Small intestine (tissue), 7 donors: ENCODE measurements around the gene ABTB2. TPM values are rescaled to one million over a fixed set of nuclear protein-coding genes. Genes with fewer than 3 reads are reported as not detected.

Experiments
- DNase-seq, 2 donors: peaks; one replicate each; pipeline versions ENCODE4 v3.0.0 to v3.0.0-alpha.2; 2013
- FAIRE-seq: peaks from 2 replicates; lab custom pipeline; 2012; peaks lifted over from hg19 to GRCh38; lab: Jason Lieb, UNC
- H3K27ac ChIP-seq, 3 donors: one replicate each; pipeline ENCODE4 v1.5.1; 2013; ENCODE audit warnings: low read length in 2 of 3, mild to moderate bottlenecking in 2 of 3, control low read depth in 1 of 3, inconsistent platforms in 1 of 3, low read depth in 1 of 3, moderate library complexity in 1 of 3
- H3K27me3 ChIP-seq, 3 donors: one replicate each; pipeline ENCODE4 v1.6.1; 2013; ENCODE audit warnings: low read length in 3 of 3, inconsistent platforms in 1 of 3; ENCODE audit not compliant: control insufficient read depth in 3 of 3, insufficient read depth in 3 of 3
- H3K36me3 ChIP-seq, 3 donors: one replicate each; pipeline ENCODE4 v1.6.1; 2013; ENCODE audit warnings: low read length in 3 of 3, inconsistent platforms in 1 of 3, low read depth in 1 of 3, mild to moderate bottlenecking in 1 of 3, moderate library complexity in 1 of 3; ENCODE audit not compliant: control insufficient read depth in 3 of 3, insufficient read depth in 2 of 3
- H3K4me1 ChIP-seq, 3 donors: one replicate each; pipeline ENCODE4 v1.6.1; 2013; ENCODE audit warnings: low read length in 2 of 3, inconsistent platforms in 1 of 3, low read depth in 1 of 3, mild to moderate bottlenecking in 1 of 3, moderate library complexity in 1 of 3; ENCODE audit not compliant: control insufficient read depth in 3 of 3, insufficient read depth in 2 of 3
- H3K4me3 ChIP-seq, 3 donors: one replicate each; pipeline ENCODE4 v1.5.1; 2013; ENCODE audit warnings: low read length in 3 of 3, control low read depth in 1 of 3, inconsistent platforms in 1 of 3, low read depth in 1 of 3, mild to moderate bottlenecking in 1 of 3, moderate library complexity in 1 of 3
- H3K9me3 ChIP-seq, 2 donors: one replicate each; pipeline ENCODE4 v1.6.1; 2013; ENCODE audit warnings: low read depth in 1 of 2, low read length in 1 of 2; ENCODE audit not compliant: control insufficient read depth in 2 of 2, insufficient read depth in 1 of 2
- WGBS, 3 donors: extraction: QIAGEN DNeasy Blood & Tissue Kit; methylation state at CpG; one replicate each; pipeline ENCODE4 v1.1.7; 2013; 5-methylcytosine and 5-hydroxymethylcytosine counted together
- polyA plus RNA-seq, 4 donors: library from polyadenylated mRNA; stranded (reverse) in 3 of 4; unstranded in 1 of 4; fragments of 200-250 nt in 3 of 4; fragments of 120-200 nt in 1 of 4; gene quantifications; one replicate each; pipeline versions ENCODE4 v1.2.1 to v1.2.3, GENCODE V29; 2013
- donor health status: healthy with polysubstance abuse.
- donor health status: control.
- donor health status: control.
- donor health status: Bipolar disorder and iron deficiency.
- donor health status: healthy.

The ABTB2 gene
- polyA plus RNA-seq, 4 donors: 0.64 to 25.1 (median 13.5) TPM

- Histone ChIP-seq H3K4me3 (no peak overlapping the region), H3K4me1 (peaks cover 0 to 7% (median 2%) of the 10 kb centered on the region in 3 donors), H3K27ac (no peak overlapping the region), H3K36me3 (peaks cover 11 to 93% (median 29%) of the 10 kb centered on the region in 3 donors), H3K9me3 (no peaks in the 10 kb centered on the region), H3K27me3 (no peaks in the 10 kb centered on the region)
- no peak for DNase-seq
- no peak for FAIRE-seq
- WGBS, 3 donors: 90 to 95% (median 93%) methylated on average over 7 of the region's 7 CpGs
Measured at GRCh38 chr11:34149274-34149673, 208.5 kb downstream of the ABTB2 start.

GRCh38 chr11:34148504-34149165, 209.2 kb downstream of the ABTB2 start:
- FAIRE-seq: no peak
- 89 to 91% (median 91%) methylated on average over 16 of the region's 16 CpGs for WGBS, 3 donors
- no peak for DNase-seq
- Histone ChIP-seq H3K4me1 (peaks cover 0 to 7% (median 2%) of the 10 kb centered on the region in 3 donors), H3K36me3 (peaks cover 11 to 91% (median 30%) of the 10 kb centered on the region in 3 donors), H3K9me3 (no peaks in the 10 kb centered on the region), H3K27me3 (no peaks in the 10 kb centered on the region), H3K4me3 (no peak overlapping the region), H3K27ac (no peak overlapping the region)

- peaks cover 13 to 92% (median 30%) of the 10 kb centered on the region in 3 donors for H3K36me3 ChIP-seq
- H3K27ac ChIP-seq: no peak overlapping the region
- H3K9me3 ChIP-seq: no peaks in the 10 kb centered on the region
- 82 to 87% (median 86%) methylated on average over 8 of the region's 8 CpGs for WGBS, 3 donors
- H3K4me3 ChIP-seq: no peak overlapping the region
- peaks cover 0 to 7% (median 2%) of the 10 kb centered on the region in 3 donors for H3K4me1 ChIP-seq
- H3K27me3 ChIP-seq: no peaks in the 10 kb centered on the region
- DNase-seq (no peak), FAIRE-seq (no peak)
Measured at GRCh38 chr11:34147581-34147980, 210.2 kb downstream of the ABTB2 start.

DNA sequence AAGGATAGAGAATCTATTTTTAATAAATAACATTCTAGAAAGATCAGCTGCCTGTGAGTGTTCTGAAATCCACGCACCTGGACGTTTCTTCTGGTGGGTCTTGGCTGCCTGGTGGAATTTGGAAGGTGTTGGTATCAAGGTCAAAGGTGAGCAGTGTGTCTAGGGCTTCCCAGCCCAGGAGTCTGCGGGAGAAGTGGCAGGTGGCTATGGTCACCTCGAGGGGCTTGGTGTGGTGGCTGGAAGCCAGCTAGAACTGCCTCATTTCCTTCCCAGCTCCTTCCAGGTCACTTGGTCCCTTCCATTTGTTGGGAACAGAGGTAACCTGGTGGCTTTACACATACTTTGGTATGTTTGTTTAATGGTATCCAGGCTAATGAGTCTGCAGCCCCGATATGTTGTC, 210.9 kb downstream of the ABTB2 start:
- no peaks in the 10 kb centered on the region for H3K27me3 ChIP-seq
- H3K4me1 ChIP-seq: peaks cover 0 to 7% (median 2%) of the 10 kb centered on the region in 3 donors
- DNase-seq: no peak
- H3K4me3 ChIP-seq: no peak overlapping the region
- H3K36me3 ChIP-seq: peaks cover 14 to 89% (median 34%) of the 10 kb centered on the region in 3 donors
- 74 to 84% (median 80%) methylated on average over 5 of the region's 5 CpGs for WGBS, 3 donors
- no peak for FAIRE-seq
- no peaks in the 10 kb centered on the region for H3K9me3 ChIP-seq
- no peak overlapping the region for H3K27ac ChIP-seq

DNA sequence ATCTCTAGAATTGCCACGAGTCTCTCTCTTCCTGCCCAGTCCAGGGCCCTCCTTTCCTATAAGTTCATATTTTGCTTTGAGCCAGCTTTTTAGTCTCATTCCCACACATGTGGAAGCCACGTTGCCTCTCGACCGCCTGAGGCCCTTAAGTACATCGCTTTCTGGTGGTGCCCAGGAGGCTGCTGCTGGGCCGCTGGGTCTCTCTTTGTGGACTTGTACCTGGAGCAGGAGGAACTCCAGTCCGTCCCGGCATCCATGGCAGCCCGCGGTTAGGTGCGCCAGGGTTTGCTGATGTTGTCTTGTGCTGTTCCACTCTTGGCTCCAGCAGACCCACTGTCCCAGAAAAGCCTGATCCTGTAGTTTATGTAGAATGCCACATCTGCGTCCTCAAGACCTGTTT, 211.4 kb downstream of the ABTB2 start:
- WGBS, 3 donors: 94 to 95% (median 94%) methylated on average over 12 of the region's 12 CpGs
- peaks cover 0 to 7% (median 2%) of the 10 kb centered on the region in 3 donors for H3K4me1 ChIP-seq
- no peaks in the 10 kb centered on the region for H3K27me3 ChIP-seq
- no peak overlapping the region for H3K4me3 ChIP-seq
- peaks cover 14 to 89% (median 36%) of the 10 kb centered on the region in 3 donors for H3K36me3 ChIP-seq
- H3K27ac ChIP-seq: no peak overlapping the region
- DNase-seq (no peak), FAIRE-seq (no peak)
- no peaks in the 10 kb centered on the region for H3K9me3 ChIP-seq

GRCh38 chr11:34145847-34146381, 211.9 kb downstream of the ABTB2 start:
- Histone ChIP-seq H3K4me1 (peaks cover 0 to 7% (median 2%) of the 10 kb centered on the region in 3 donors), H3K9me3 (no peaks in the 10 kb centered on the region), H3K27me3 (no peaks in the 10 kb centered on the region), H3K4me3 (no peak overlapping the region), H3K27ac (no peak overlapping the region), H3K36me3 (peaks cover 12 to 87% (median 33%) of the 10 kb centered on the region in 3 donors)
- WGBS, 3 donors: 81 to 91% (median 88%) methylated on average over 8 of the region's 8 CpGs
- DNase-seq: no peak
- no peak for FAIRE-seq

GRCh38 chr11:34145073-34145472, 212.7 kb downstream of the ABTB2 start:
- Histone ChIP-seq H3K27me3 (no peaks in the 10 kb centered on the region), H3K36me3 (peaks cover 15 to 89% (median 37%) of the 10 kb centered on the region in 3 donors), H3K4me3 (no peak overlapping the region), H3K4me1 (peaks cover 0 to under 1% (median 0%) of the 10 kb centered on the region in 3 donors), H3K27ac (no peak overlapping the region), H3K9me3 (no peaks in the 10 kb centered on the region)
- FAIRE-seq: no peak
- DNase-seq: no peak
- 81 to 89% (median 84%) methylated on average over 5 of the region's 5 CpGs for WGBS, 3 donors

DNA sequence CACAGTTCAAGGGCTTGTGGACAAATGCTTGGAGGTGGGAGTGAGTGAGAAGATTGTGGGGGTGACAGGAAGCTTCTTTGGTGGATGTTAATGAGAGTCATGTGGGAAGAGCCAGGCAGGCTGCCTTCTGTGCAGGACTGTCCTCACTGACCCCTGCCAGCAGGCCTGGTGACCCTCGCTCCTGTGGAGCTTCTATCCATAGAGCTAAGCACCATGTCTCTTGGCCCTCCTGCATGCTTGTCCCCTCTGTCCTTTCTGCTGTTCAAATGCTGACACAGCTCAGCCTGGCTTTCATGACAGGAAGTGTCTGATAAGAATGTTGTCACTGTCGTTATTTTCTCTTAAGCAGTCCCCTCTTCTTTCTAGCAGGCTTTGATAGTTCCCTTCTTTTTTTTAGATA, 214.8 kb downstream of the ABTB2 start:
- Histone ChIP-seq H3K36me3 (peaks cover 12 to 87% (median 39%) of the 10 kb centered on the region in 3 donors), H3K27ac (no peak overlapping the region), H3K9me3 (no peaks in the 10 kb centered on the region), H3K4me3 (no peak overlapping the region), H3K27me3 (no peaks in the 10 kb centered on the region), H3K4me1 (no peaks in the 10 kb centered on the region)
- FAIRE-seq: no peak
- 78 to 86% (median 86%) methylated on average over 2 of the region's 2 CpGs for WGBS, 3 donors
- DNase-seq: no peak
